Central memory CD4-positive, alpha-beta T cell (primary cell): ENCODE data around the gene KRTAP10-6.
"Not testable (repeated sequence)": the region's sequence is repeated elsewhere in the genome, so short reads cannot be mapped to it uniquely, and the experiment has no call there.

Source experiments
- DNase-seq: peaks from one replicate; pipeline ENCODE4 v3.0.0; 2022

The KRTAP10-6 gene

DNA sequence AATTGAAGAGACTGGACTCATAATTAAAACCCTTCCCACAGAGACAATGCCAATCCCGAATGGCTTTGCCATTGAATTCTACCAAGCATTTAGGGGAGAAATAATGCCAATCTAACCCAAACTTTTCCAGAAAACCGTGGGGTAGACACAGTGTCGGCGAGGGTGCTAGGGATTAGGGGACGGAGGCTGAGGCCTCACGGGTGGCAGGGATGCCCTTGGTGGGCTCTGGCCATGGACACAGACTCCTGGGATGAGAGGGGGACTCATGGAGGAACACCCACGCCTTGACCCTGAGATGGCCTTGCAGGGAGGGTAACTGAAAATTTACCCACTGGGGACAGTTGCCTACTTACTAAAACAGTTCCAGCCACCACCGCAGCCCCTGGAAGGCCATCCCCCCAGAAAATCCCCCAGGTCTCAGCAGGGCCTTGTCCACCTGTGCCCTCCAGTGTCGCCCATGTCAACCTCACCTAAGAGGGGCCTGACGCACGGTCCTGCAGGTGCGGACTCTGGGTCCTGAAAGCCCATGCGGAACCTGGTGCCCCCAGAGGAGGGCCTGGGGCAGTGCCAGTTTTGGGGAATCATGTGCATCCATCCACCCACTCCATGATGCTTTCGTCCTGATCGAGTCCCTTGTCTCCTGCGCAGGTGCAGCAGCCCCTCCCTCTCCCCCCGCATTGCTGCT is 13.8 kb downstream of the KRTAP10-6 start:
- no peak for DNase-seq

- DNase-seq = no peak
Measured at GRCh38 chr21:44576025-44576420, 16.3 kb downstream of the KRTAP10-6 start.

GRCh38 chr21:44575307-44576024 is 16.8 kb downstream of the KRTAP10-6 start:
- DNase-seq = no peak

- DNase-seq = no peak
Measured at GRCh38 chr21:44574457-44575306, 17.6 kb downstream of the KRTAP10-6 start.

DNA sequence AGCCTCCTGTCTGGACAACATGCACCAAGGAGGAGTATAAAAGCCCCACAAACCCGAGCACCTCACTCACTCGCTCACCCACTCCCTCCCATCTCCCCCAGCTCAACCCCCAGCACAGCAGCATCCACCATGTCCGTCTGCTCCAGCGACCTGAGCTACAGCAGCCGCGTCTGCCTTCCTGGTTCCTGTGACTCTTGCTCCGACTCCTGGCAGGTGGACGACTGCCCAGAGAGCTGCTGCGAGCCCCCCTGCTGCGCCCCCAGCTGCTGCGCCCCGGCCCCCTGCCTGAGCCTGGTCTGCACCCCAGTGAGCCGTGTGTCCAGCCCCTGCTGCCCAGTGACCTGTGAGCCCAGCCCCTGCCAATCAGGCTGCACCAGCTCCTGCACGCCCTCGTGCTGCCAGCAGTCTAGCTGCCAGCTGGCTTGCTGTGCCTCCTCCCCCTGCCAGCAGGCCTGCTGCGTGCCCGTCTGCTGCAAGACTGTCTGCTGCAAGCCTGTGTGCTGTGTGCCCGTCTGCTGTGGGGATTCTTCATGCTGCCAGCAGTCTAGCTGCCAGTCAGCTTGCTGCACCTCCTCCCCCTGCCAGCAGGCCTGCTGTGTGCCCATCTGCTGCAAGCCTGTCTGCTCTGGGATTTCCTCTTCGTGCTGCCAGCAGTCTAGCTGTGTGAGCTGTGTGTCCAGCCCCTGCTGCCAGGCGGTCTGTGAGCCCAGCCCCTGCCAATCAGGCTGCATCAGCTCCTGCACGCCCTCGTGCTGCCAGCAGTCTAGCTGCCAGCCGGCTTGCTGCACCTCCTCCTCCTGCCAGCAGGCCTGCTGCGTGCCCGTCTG is 18.5 kb downstream of the KRTAP10-6 start, which contains the start of gene KRTAP10-4:
KRTAP10-4 (plus strand) TSS at position 100 of the 827 bp plus-strand sequence; CDS start at position 130, 30 bp downstream.
- not testable (repeated sequence) for DNase-seq

GRCh38 chr21:44572959-44573583 is 19.2 kb downstream of the KRTAP10-6 start:
- no peak for DNase-seq

DNA sequence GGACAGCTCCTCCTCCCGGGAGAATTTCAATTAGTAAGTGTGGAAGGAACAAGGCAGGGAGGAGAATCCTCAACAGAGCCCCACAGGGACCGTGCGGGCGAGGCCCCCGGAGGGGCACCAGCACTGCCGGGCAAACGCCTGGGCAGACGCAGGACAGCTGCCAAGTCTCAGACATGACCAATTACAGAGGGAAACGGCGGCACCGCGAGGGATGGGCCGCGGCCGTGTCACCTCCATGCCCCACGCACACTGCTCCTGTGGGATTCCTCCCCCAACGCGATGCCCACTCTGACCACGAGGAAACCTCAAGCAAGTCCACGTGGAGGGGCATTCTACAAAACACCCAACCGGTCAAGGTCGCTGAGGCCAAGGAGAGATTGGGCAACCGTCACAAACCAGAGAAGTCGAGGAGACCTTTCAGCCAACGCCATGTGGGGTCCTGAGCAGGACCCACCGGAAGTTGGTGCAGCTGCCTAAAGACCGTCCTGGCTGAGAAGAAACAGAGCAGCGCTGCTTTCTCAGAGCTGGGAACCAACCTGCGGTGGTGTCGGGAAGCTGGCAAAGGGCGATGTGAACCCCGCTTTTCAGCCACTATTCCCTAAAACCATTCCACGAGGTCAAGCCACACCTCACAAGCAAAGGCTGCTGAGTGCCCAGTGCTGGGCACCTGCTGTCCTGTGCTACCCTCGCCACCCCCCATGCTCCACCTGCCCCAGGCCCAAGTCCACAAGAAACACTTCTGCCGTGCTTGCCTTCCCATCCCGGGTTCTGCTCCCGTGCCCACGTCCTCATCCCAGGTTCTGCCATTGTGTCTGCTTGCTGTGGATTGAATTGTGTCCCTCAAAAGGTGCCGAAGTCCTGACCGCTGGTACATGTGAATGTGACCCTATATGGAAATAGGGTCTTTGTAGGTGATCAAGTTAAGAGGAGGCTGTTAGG is 20.2 kb downstream of the KRTAP10-6 start:
- DNase-seq = no peak

DNA sequence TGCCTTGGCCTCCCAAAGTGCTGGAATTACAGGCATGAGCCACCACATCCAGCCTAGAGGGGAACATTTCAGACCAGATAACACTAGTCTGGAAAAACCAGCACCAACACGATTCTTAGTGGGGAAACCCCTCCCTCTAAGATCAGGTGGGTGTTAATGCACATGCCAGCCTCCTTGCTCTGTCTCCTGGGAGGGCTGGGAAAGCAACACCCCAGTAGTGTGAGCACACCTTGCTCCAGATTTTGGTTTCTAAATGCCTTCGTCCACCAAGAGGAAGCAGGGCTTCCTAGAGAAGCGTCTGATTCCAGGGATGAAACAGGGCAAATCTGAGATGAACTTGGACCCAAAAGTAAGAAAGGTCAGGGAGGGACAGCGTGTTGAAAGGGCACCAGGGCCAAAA is 21.0 kb downstream of the KRTAP10-6 start:
- no peak for DNase-seq

DNA sequence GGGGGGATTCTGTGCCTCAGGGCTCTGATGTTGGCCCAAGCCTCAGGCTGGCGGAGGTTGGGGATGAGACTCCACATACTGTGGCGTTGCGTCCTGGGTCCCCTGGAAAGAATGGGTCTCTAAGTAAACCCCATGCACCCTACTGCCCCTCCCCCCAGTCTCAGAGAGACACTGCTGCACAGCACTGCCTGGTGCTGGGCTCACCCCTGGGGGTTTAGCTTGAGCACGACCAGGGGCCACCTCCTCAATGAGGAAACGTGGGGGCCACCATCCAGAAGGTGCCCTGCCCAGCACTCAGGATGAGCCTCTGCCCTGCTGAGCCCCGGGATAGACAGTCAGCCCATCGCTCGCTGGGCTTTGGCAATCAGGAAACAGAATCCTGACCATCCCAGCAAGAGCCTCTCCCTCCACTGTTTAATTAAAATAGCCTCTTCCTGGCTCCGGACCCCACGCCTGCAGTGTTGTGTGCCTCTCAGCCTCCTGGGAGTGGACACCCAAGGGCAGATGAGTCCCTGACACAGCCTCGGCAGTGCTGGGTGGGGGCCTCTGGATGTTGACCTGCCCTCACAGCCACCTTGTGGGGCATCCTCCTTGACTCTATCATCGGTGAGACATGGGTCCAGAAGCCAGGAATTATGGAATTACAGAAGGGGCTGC is 22.3 kb downstream of the KRTAP10-6 start:
- DNase-seq = no peak

GRCh38 chr21:44568667-44569556 is 23.4 kb downstream of the KRTAP10-6 start:
- no peak for DNase-seq

DNA sequence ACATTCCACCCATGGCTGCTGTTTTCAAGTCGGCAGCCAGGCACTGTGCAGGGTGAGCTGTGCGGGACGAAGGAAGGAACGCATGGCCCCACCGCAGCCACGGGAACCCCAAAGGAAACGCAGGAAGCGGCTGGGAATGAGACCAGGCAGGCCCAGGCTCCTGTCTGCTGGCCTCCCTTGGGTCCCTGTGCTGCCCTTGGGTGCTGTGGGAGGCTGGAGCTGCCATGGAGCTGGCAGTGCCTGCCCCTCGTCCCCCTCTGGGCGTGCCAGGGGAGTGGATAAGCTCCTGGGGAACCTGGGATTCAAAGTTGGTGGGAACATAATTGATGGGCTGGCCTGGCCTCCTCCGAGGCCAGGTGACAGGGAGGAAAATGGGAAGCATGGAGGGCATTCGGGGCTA is 24.0 kb downstream of the KRTAP10-6 start:
- no peak for DNase-seq

DNA sequence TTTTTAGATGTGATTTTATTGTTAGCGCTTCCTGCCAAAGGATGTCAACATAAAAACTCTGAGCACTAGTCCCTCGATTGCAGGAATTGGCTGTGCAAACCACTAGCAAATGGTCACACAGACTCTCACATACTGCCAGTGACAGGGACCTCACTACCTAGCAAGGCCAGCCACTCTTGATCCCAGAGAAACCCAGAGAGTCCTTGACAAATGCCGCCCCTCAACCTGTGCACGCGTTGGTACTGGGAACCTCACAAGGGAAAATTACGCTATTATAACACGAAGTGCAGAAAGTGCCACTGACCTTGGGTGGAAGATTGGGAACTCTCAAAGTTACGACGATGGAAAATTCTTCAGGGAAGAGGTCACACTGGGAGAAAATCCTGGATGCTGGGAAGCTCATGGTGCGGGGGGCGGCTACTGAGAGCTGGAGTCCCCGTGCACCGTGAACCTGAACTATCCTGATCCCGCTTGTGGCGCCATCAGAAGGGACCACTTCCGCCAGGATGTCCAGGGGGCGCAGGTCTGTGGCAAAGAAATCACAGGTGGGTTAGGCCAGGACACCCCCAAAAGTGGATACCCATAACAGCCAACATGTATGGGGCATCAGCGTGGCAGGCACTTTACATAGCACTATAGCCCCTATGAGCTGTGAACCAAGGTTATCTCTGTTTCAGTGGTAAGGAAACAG is 24.7 kb downstream of the KRTAP10-6 start:
- no peak for DNase-seq

- DNase-seq = no peak
Measured at GRCh38 chr21:44566403-44566802, 25.9 kb downstream of the KRTAP10-6 start.

DNA sequence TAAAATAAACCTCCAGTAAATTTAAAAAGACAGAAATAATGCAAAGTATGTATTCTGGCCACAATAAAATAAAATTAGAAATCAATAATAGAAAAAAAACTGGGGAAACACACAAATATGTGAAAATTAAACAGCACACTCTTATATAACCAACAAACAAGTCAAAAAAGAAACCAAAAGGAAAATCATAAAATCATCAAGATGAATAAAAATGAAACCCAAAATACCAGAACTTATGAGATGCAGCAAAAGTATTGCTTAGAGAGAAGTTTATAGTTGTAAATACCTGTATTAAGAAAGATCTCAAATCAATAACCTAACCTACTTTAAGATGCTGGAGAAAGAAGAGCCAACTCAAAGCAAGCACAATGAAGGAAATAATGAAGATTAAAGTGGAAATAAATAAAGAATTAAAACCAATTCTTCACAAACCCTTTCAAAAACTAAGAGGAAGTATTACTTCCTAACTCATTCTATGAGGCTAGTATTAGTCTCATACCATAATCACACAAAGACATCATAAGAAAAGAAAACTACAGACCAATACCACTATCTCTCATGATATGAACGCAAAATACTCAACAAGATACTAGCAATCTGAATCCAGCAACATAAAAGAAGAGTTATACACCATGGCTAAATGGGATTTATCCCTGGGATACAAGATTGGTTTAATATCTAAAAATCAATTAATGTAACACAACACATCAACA is 27.3 kb downstream of the KRTAP10-6 start:
- DNase-seq = no peak

DNA sequence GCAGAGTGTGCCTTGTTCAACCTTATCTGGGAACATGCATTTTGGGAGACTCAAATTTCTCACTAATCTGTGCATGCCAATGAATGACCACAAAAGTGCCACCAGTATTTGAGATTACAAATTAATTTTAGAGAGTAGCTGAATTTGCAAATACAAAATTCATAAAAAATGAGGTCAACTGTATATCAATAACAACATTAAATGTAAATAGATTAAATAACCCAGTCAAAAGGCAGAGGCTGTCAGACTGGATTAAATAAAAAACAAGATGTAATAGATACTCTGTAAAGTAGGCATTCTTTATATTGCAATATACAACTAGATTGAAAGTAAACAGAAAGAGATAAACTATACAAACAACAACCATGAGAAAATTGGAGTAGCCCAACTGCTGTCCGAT is 28.2 kb downstream of the KRTAP10-6 start:
- DNase-seq = no peak

DNA sequence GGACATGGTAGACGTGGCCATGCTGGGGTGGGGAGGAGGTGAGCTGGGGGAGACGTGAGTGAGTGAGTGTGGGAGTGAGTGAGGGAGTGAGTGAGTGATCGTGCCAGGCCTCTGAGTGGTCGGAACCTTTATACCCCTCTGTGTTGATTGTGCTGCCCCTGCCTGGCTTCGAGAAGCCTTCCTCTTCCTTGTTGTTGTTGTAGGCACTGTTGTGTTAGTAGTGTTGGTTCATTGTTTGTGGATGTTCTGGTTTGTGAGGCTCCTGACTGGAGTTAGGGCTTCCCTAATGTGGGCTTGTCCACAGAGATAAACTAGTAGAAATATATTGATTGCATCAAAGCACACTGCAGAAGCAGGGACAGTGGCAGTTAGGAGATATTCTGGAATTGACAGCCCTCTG is 33.6 kb downstream of the KRTAP10-6 start, which contains the start of gene KRTAP10-3:
KRTAP10-3 (minus strand) TSS at position 101 of the 400 bp plus-strand sequence; CDS start at position 21, 80 bp downstream.
- no peak for DNase-seq

DNA sequence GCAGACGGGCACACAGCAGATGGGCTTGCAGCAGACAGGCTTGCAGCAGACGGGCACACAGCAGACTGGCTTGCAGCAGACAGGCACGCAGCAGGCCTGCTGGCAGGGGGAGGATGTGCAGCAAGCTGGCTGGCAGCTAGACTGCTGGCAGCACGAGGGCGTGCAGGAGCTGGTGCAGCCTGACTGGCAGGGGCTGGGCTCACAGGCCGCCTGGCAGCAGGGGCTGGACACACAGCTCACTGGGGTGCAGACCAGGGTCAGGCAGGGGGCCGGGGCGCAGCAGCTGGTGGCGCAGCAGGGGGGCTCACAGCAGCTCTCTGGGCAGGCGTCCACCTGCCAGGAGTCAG is 34.0 kb downstream of the KRTAP10-6 start:
- DNase-seq = not testable (repeated sequence)
